Endothelial cell of umbilical vein (primary cell): ENCODE data around the gene ZNF497. TPM values are rescaled to one million over a fixed set of nuclear protein-coding genes. Genes with fewer than 3 reads are reported as not detected.
A peak's percentile ranks its signal among the peaks of the same experiment; 100 is the strongest.
"Not testable (repeated sequence)": the region's sequence is repeated elsewhere in the genome, so short reads cannot be mapped to it uniquely, and the experiment has no call there.

ENCODE experiments used
- BruUV-seq: library from RNA; stranded (reverse); fragments of 400-500 nt; replicated peaks from 2 replicates; lab custom pipeline; 2021; lab: Mats Ljungman, UMichigan
- CTCF ChIA-PET: fragments of 300-600, 350-600 bp; sonication (Branson Sonifier 250); formaldehyde crosslinking; loops from one replicate; lab custom pipeline; 2021; ENCODE audit warnings: antibody characterized with exemption, inconsistent platforms; lab: Charles Lee
- POLR2A ChIA-PET: fragments of 300-600, 350-600 bp; sonication (Branson Sonifier 250); formaldehyde crosslinking; loops from one replicate; lab custom pipeline; 2021; ENCODE audit warnings: antibody characterized with exemption, inconsistent platforms; lab: Charles Lee
- DNase-seq: peaks from one replicate; pipeline ENCODE4 v3.0.0-alpha.2; 2011; ENCODE audit warnings: low read depth, low spot score
- FAIRE-seq: peaks from 2 replicates; lab custom pipeline; 2011; peaks lifted over from hg19 to GRCh38; lab: Jason Lieb, UNC
- H2AFZ ChIP-seq: 2 replicates; pipeline ENCODE4 v1.6.0; 2012; ENCODE audit warnings: low read depth, low read length, control low read depth, inconsistent platforms
- H3K27ac ChIP-seq: 2 replicates; pipeline ENCODE4 v1.5.1; 2011; ENCODE audit warnings: low read depth, mild to moderate bottlenecking, control low read depth, low read length, moderate library complexity; ENCODE audit not compliant: insufficient read depth
- H3K27me3 ChIP-seq, 2 experiments: 2 replicates each; pipeline versions ENCODE4 v1.6.0 to v1.6.1; 2011; ENCODE audit warnings: low read length in 2 of 2, mixed read lengths in 1 of 2; ENCODE audit not compliant: control insufficient read depth in 2 of 2, insufficient read depth in 2 of 2
- H3K36me3 ChIP-seq, 2 experiments: 2 replicates in 1 of 2; 3 replicates in 1 of 2; pipeline ENCODE4 v1.5.1; 2011; ENCODE audit warnings: low read length in 2 of 2, mild to moderate bottlenecking in 1 of 2, moderate library complexity in 1 of 2; ENCODE audit not compliant: control insufficient read depth in 2 of 2, insufficient read depth in 2 of 2; ENCODE audit errors: extremely low read depth in 1 of 2
- H3K4me1 ChIP-seq: 3 replicates; pipeline ENCODE4 v1.5.1; 2011; ENCODE audit warnings: mild to moderate bottlenecking, low read length; ENCODE audit not compliant: control insufficient read depth, insufficient read depth; ENCODE audit errors: extremely low read depth
- H3K4me2 ChIP-seq: 2 replicates; pipeline ENCODE4 v1.6.1; 2011; ENCODE audit warnings: low read length, control low read depth, mixed read lengths; ENCODE audit not compliant: insufficient read depth
- H3K4me3 ChIP-seq, 3 experiments: fragments of 200-600 bp in 1 of 3; sonication (generic), shearing (Covaris generic) in 1 of 3; replicated peaks in 1 of 3; 2 replicates each; pipeline ENCODE4 v1.5.1; 2011 to 2016; ENCODE audit warnings: control low read depth in 3 of 3, low read length in 3 of 3, mild to moderate bottlenecking in 2 of 3, inconsistent platforms in 1 of 3, low read depth in 1 of 3, moderate library complexity in 1 of 3; ENCODE audit not compliant: insufficient read depth in 1 of 3
- H3K79me2 ChIP-seq: 2 replicates; pipeline ENCODE4 v1.6.0; 2012; ENCODE audit warnings: low read length, inconsistent platforms; ENCODE audit not compliant: control insufficient read depth, insufficient read depth
- H3K9ac ChIP-seq: replicated peaks from 2 replicates; pipeline ENCODE3; 2011; ENCODE audit warnings: low read length, control low read depth; ENCODE audit not compliant: insufficient read depth; ENCODE audit errors: extremely low read depth
- H3K9me1 ChIP-seq: replicated peaks from 3 replicates; pipeline ENCODE4 v1.6.0; 2011; ENCODE audit warnings: mild to moderate bottlenecking, low read length; ENCODE audit not compliant: control insufficient read depth, insufficient read depth; ENCODE audit errors: extremely low read depth
- H3K9me3 ChIP-seq: replicated peaks from 2 replicates; pipeline ENCODE4 v1.5.1; 2012; ENCODE audit warnings: low read length, inconsistent platforms; ENCODE audit not compliant: control insufficient read depth, insufficient read depth
- H4K20me1 ChIP-seq: replicated peaks from 2 replicates; pipeline ENCODE3; 2011; ENCODE audit warnings: mild to moderate bottlenecking, low read length; ENCODE audit not compliant: control insufficient read depth, insufficient read depth; ENCODE audit errors: extremely low read depth
- EZH2 ChIP-seq: IDR thresholded peaks from 2 replicates; pipeline ENCODE4 v1.6.1; 2012; ENCODE audit warnings: borderline replicate concordance, low read depth, mild to moderate bottlenecking, moderate library complexity, low read length, inconsistent platforms; ENCODE audit not compliant: severe bottlenecking
- FOS ChIP-seq: IDR thresholded peaks from 2 replicates; pipeline ENCODE4 v1.6.1; 2011; ENCODE audit warnings: mild to moderate bottlenecking, low read length, moderate library complexity, borderline replicate concordance; ENCODE audit not compliant: insufficient read depth
- dilution Hi-C: fragments of 300-500 bp; cut with MboI; formaldehyde crosslinking; loops from one replicate; pipeline ENCODE4 v1.15.0; 2019; ENCODE audit warnings: low sequenced_read_pairs; ENCODE audit not compliant: extremely low pct_ligation_motif_present
- intact Hi-C: fragments of 100-400 bp; cut with micrococcal nuclease; formaldehyde crosslinking; loops from one replicate; pipeline ENCODE4 v1.10.0; 2022
- polyA plus RNA-seq, 4 experiments: library from polyadenylated mRNA; depleted of rRNA in 3 of 4; stranded (reverse) in 3 of 4; unstranded in 1 of 4; fragments of >200 nt; gene quantifications; 2 replicates each; pipeline versions ENCODE4 v1.2.1 to v1.2.3, GENCODE V29; 2011 to 2012; ENCODE audit warnings: missing spikeins in 1 of 4
- total RNA-seq: library from RNA; stranded (reverse); gene quantifications from 2 replicates; pipeline ENCODE4 v1.2.3, GENCODE V29; 2021

The ZNF497 gene
- total and polyA plus RNA-seq, 2 donors (not counting 3 experiments of a cell fraction or from before 2014, with no cell fraction given) = 0.40 to 1.3 TPM

GRCh38 chr19:58348080-58348479 lies 14.5 kb downstream of the ZNF497 start:
- H3K9ac ChIP-seq, H3K36me3 ChIP-seq, dilution Hi-C loops, H3K9me1 ChIP-seq, H3K27ac ChIP-seq, CTCF ChIA-PET, BruUV-seq, H3K79me2 ChIP-seq, H2AFZ ChIP-seq, H3K4me1 ChIP-seq, H4K20me1 ChIP-seq, DNase-seq, intact Hi-C loops, H3K9me3 ChIP-seq, FAIRE-seq: not testable (repeated sequence)
- Histone ChIP-seq H3K4me3 (peak overlapping the region in 2 of 3 experiments; percentile 38 to 47), H3K4me2 (peak overlapping the region; percentile 50), H3K27me3 (peaks cover 21 to 45% of the 10 kb centered on the region in 2 experiments)
- POLR2A ChIA-PET = interaction anchor here (1.4 kb wide), 1 partner anchor 15 kb away, joined by 6 read pairs; the partner anchor contains the start of gene ZNF497

GRCh38 chr19:58346961-58347929 lies 15.3 kb downstream of the ZNF497 start:
- CTCF ChIA-PET = no interaction called here
- intact Hi-C loops = no loop called here
- no peaks in the 10 kb centered on the region for H4K20me1 ChIP-seq
- TF ChIP-seq FOS (no peak), EZH2 (peak; percentile 65)
- H3K4me1 ChIP-seq = peaks cover 5% of the 10 kb centered on the region
- no peaks in the 10 kb centered on the region for H3K9me3 ChIP-seq
- no peaks in the 10 kb centered on the region for H3K36me3 ChIP-seq
- H3K4me3 ChIP-seq = peak overlapping the region; percentile 10 to 47 (median 38)
- no peaks in the 10 kb centered on the region for H3K9me1 ChIP-seq
- no peak for FAIRE-seq
- dilution Hi-C loops = no loop called here
- no TSS peak for BruUV-seq
- H2AFZ ChIP-seq = peak overlapping the region; percentile 77
- no peaks in the 10 kb centered on the region for H3K79me2 ChIP-seq
- POLR2A ChIA-PET = interaction anchor here (1.4 kb wide), 1 partner anchor 15 kb away, joined by 6 read pairs; the partner anchor contains the start of gene ZNF497
- peaks cover 21 to 45% of the 10 kb centered on the region in 2 experiments for H3K27me3 ChIP-seq
- DNase-seq = peak; percentile 25
- no peak overlapping the region for H3K27ac ChIP-seq
- H3K4me2 ChIP-seq = peak overlapping the region; percentile 50
- H3K9ac ChIP-seq = no peak overlapping the region
